WTC11 (cell line): ENCODE data around the gene CCDC134.

Experiments
- ATF1 ChIP-seq: sonication (generic); formaldehyde crosslinking; IDR thresholded peaks from 2 replicates; pipeline ENCODE4 v1.8.1; 2023; ENCODE audit warnings: mild to moderate bottlenecking, moderate library complexity, missing genetic modification reagents
- ATF3 ChIP-seq: sonication (generic); formaldehyde crosslinking; conservative IDR thresholded peaks from 2 replicates; pipeline ENCODE4 v1.8.1; 2022; ENCODE audit warnings: mild to moderate bottlenecking, missing genetic modification reagents
- CBFB ChIP-seq: sonication (generic); formaldehyde crosslinking; IDR thresholded peaks from 2 replicates; pipeline ENCODE4 v1.8.1; 2022; ENCODE audit warnings: mild to moderate bottlenecking, low read depth, missing genetic modification reagents
- CDX4 ChIP-seq: fragments of 250-450 bp; sonication (Bioruptor Pico); IDR thresholded peaks from 2 replicates; pipeline ENCODE4 v1.9.0; 2021; ENCODE audit warnings: moderate library complexity, mild to moderate bottlenecking, inconsistent platforms, borderline replicate concordance
- CREM ChIP-seq: sonication (generic); formaldehyde crosslinking; IDR thresholded peaks from 2 replicates; pipeline ENCODE4 v1.8.1; 2022; ENCODE audit warnings: mild to moderate bottlenecking, missing genetic modification reagents, moderate library complexity
- CTCF ChIP-seq: fragments of 200-600 bp; IDR thresholded peaks from 2 replicates; pipeline ENCODE4 v1.8.0; 2022; ENCODE audit warnings: antibody characterized with exemption
- E2F4 ChIP-seq: sonication (generic); formaldehyde crosslinking; IDR thresholded peaks from 2 replicates; pipeline ENCODE4 v1.8.1; 2022; ENCODE audit warnings: low read depth, mild to moderate bottlenecking, moderate library complexity, missing genetic modification reagents, borderline replicate concordance
- NFE2L1 ChIP-seq: sonication (generic); formaldehyde crosslinking; IDR thresholded peaks from 2 replicates; pipeline ENCODE4 v1.8.1; 2023; ENCODE audit warnings: missing genetic modification reagents
- PREB ChIP-seq: sonication (generic); formaldehyde crosslinking; IDR thresholded peaks from 2 replicates; pipeline ENCODE4 v1.8.1; 2022; ENCODE audit warnings: mild to moderate bottlenecking, missing genetic modification reagents, moderate library complexity, borderline replicate concordance
- SMAD4 ChIP-seq: sonication (generic); formaldehyde crosslinking; IDR thresholded peaks from 2 replicates; pipeline ENCODE4 v1.8.0; 2022; ENCODE audit warnings: mild to moderate bottlenecking, missing genetic modification reagents
- USF2 ChIP-seq: sonication (generic); formaldehyde crosslinking; IDR thresholded peaks from 2 replicates; pipeline ENCODE4 v1.8.1; 2023; ENCODE audit warnings: mild to moderate bottlenecking, missing genetic modification reagents, moderate library complexity
- ZNF121 ChIP-seq: sonication (generic); formaldehyde crosslinking; IDR thresholded peaks from 2 replicates; pipeline ENCODE4 v1.8.0; 2023; ENCODE audit warnings: missing genetic modification reagents

- no peak for TF ChIP-seq E2F4 (CRISPR knock-in tag)
- TF ChIP-seq ATF1 (CRISPR knock-in tag) = no peak
- no peak for TF ChIP-seq CTCF
- TF ChIP-seq ZNF121 (CRISPR knock-in tag) = no peak
- TF ChIP-seq NFE2L1 (CRISPR knock-in tag) = no peak
- TF ChIP-seq CBFB (CRISPR knock-in tag) = no peak
- TF ChIP-seq PREB = no peak
- TF ChIP-seq SMAD4 (CRISPR knock-in tag) = no peak
- no peak for TF ChIP-seq USF2
- no peak for TF ChIP-seq CDX4 (CRISPR knock-in tag)
- TF ChIP-seq ATF3 = no peak
- TF ChIP-seq CREM (CRISPR knock-in tag) = no peak
Measured at GRCh38 chr22:41818011-41818410, 17.5 kb downstream of the CCDC134 start.
